Smooth muscle cell (in vitro differentiated cells): Measurements from ENCODE around the gene PCDH8. TPM values are rescaled to one million over a fixed set of nuclear protein-coding genes. Genes with fewer than 3 reads are reported as not detected.
A peak's percentile ranks its signal among the peaks of the same experiment; 100 is the strongest.

Source experiments
- DNase-seq: peaks from one replicate; lab custom pipeline; 2025; ENCODE audit not compliant: unreplicated experiment; lab: John Stamatoyannopoulos, UW
- H2AFZ ChIP-seq: fragments of 200-600 bp; sonication (generic); 2 replicates; pipeline ENCODE4 v1.6.0; 2016; ENCODE audit warnings: antibody characterized with exemption, low read depth, mild to moderate bottlenecking
- H3F3A ChIP-seq: fragments of 200-600 bp; sonication (generic); 2 replicates; pipeline ENCODE4 v1.6.0; 2017; ENCODE audit warnings: antibody characterized with exemption, low read depth
- H3K27ac ChIP-seq: fragments of 200-600 bp; sonication (generic); 2 replicates; pipeline ENCODE4 v1.5.1; 2016; ENCODE audit warnings: low read depth, mild to moderate bottlenecking
- H3K27me3 ChIP-seq: fragments of 200-600 bp; sonication (generic); 2 replicates; pipeline ENCODE4 v1.6.1; 2016; ENCODE audit warnings: low read depth, mild to moderate bottlenecking
- H3K36me3 ChIP-seq: fragments of 200-600 bp; sonication (generic); 2 replicates; pipeline ENCODE4 v1.5.1; 2016; ENCODE audit warnings: low read depth
- H3K4me1 ChIP-seq: fragments of 200-600 bp; sonication (generic); 2 replicates; pipeline ENCODE4 v1.5.1; 2016; ENCODE audit warnings: low read depth
- H3K4me2 ChIP-seq: fragments of 200-600 bp; sonication (generic); 2 replicates; pipeline ENCODE4 v1.6.0; 2016; ENCODE audit warnings: mild to moderate bottlenecking
- H3K4me3 ChIP-seq: fragments of 200-600 bp; sonication (generic); 2 replicates; pipeline ENCODE4 v1.5.1; 2016; ENCODE audit warnings: mild to moderate bottlenecking
- H3K79me2 ChIP-seq: fragments of 200-600 bp; sonication (generic); 2 replicates; pipeline ENCODE4 v1.6.0; 2016; ENCODE audit warnings: low read depth, mild to moderate bottlenecking
- H3K9ac ChIP-seq: fragments of 200-600 bp; sonication (generic); 2 replicates; pipeline ENCODE4 v1.6.0; 2016; ENCODE audit warnings: low read depth
- H3K9me3 ChIP-seq: fragments of 200-600 bp; sonication (generic); replicated peaks from 2 replicates; pipeline ENCODE4 v1.5.1; 2016; ENCODE audit warnings: low read depth
- H4K20me1 ChIP-seq: fragments of 200-600 bp; sonication (generic); 2 replicates; pipeline ENCODE4 v1.6.0; 2016; ENCODE audit warnings: low read depth
- CTCF ChIP-seq: fragments of 200-600 bp; sonication (generic); IDR thresholded peaks from 2 replicates; pipeline ENCODE4 v1.5.1; 2017; ENCODE audit warnings: borderline replicate concordance, mild to moderate bottlenecking, antibody characterized with exemption; ENCODE audit not compliant: insufficient read depth, poor library complexity, severe bottlenecking
- WGBS: methylation state at CpG from one replicate; pipeline ENCODE4 v1.1.7; 2016; ENCODE audit warnings: low lambda C conversion rate; 5-methylcytosine and 5-hydroxymethylcytosine counted together
- polyA plus RNA-seq: library from polyadenylated mRNA; unstranded; fragments of >200 nt; fragmentation: Nextera tagmentation; extraction: Ambion mirVana; gene quantifications from 2 replicates; pipeline ENCODE4 v1.2.1, GENCODE V29; 2016
- total RNA-seq: library from RNA; depleted of rRNA; stranded (reverse); fragments of >200 nt; gene quantifications from 2 replicates; pipeline ENCODE4 v1.2.3, GENCODE V29; 2014

The PCDH8 gene
- 0.58 and 0.85 TPM in 2 replicates for total RNA-seq
- 2.1 TPM in 1 of 2 replicates, not detected in the other for polyA plus RNA-seq

- H3K4me3 ChIP-seq = peak within 1 kb of the TSS; percentile 25
- no peak within 1 kb of the TSS for H2AFZ ChIP-seq
- H3K27me3 ChIP-seq = peaks cover 66% of the 10 kb centered on the region
- no peaks in the 10 kb centered on the region for H4K20me1 ChIP-seq
- H3K79me2 ChIP-seq = no peaks in the 10 kb centered on the region
- peak within 1 kb of the TSS; percentile 79 for H3K4me2 ChIP-seq
- DNase-seq = no peak
- H3K9ac ChIP-seq = no peak within 1 kb of the TSS
- H3K4me1 ChIP-seq = peaks cover 16% of the 10 kb centered on the region
- H3K36me3 ChIP-seq = no peaks in the 10 kb centered on the region
- 2% methylated on average over 41 of the region's 41 CpGs for WGBS
- no peak within 1 kb of the TSS for H3K27ac ChIP-seq
- TF ChIP-seq CTCF = no peak
- no peaks in the 10 kb centered on the region for H3K9me3 ChIP-seq
- peaks cover 11% of the 10 kb centered on the region for H3F3A ChIP-seq
These were observed at the start of gene PCDH8 for GRCh38 chr13:52848455-52849195. Gene PCDH8, minus strand, starts transcription at chr13:52848640. Its CDS starts 204 bp downstream, at chr13:52848436.

- TF ChIP-seq CTCF = peak; percentile 56
- DNase-seq = no peak
- no peaks in the 10 kb centered on the region for H3F3A ChIP-seq
- H3K9ac ChIP-seq = no peak overlapping the region
- WGBS = 53% methylated on average over 8 of the region's 8 CpGs
- no peak overlapping the region for H3K4me3 ChIP-seq
- no peak overlapping the region for H3K27ac ChIP-seq
- no peaks in the 10 kb centered on the region for H4K20me1 ChIP-seq
- no peaks in the 10 kb centered on the region for H3K27me3 ChIP-seq
- H3K4me2 ChIP-seq = no peak overlapping the region
- no peaks in the 10 kb centered on the region for H3K79me2 ChIP-seq
- H3K4me1 ChIP-seq = no peaks in the 10 kb centered on the region
- no peak overlapping the region for H2AFZ ChIP-seq
- H3K9me3 ChIP-seq = no peaks in the 10 kb centered on the region
- H3K36me3 ChIP-seq = no peaks in the 10 kb centered on the region
These were observed 48.6 kb upstream of the PCDH8 start for GRCh38 chr13:52896827-52897659.

GRCh38 chr13:52894413-52894812 is 46.0 kb upstream of the PCDH8 start:
- 88% methylated on average over 5 of the region's 5 CpGs for WGBS
- no peaks in the 10 kb centered on the region for H3K36me3 ChIP-seq
- H3K9ac ChIP-seq = no peak overlapping the region

More at GRCh38 chr13:52894413-52894812, 46.0 kb upstream of the PCDH8 start:
- Histone ChIP-seq H3K4me3 (no peak overlapping the region), H2AFZ (no peak overlapping the region), H3K27me3 (no peaks in the 10 kb centered on the region), H3K9me3 (no peaks in the 10 kb centered on the region), H3F3A (no peaks in the 10 kb centered on the region), H3K4me1 (no peaks in the 10 kb centered on the region), H3K27ac (no peak overlapping the region), H3K79me2 (no peaks in the 10 kb centered on the region), H3K4me2 (no peak overlapping the region), H4K20me1 (no peaks in the 10 kb centered on the region)
- DNase-seq = no peak
- TF ChIP-seq CTCF = no peak
